Measurements from ENCODE around the gene DLK1.

- TF ChIP-seq, protein P1, sequence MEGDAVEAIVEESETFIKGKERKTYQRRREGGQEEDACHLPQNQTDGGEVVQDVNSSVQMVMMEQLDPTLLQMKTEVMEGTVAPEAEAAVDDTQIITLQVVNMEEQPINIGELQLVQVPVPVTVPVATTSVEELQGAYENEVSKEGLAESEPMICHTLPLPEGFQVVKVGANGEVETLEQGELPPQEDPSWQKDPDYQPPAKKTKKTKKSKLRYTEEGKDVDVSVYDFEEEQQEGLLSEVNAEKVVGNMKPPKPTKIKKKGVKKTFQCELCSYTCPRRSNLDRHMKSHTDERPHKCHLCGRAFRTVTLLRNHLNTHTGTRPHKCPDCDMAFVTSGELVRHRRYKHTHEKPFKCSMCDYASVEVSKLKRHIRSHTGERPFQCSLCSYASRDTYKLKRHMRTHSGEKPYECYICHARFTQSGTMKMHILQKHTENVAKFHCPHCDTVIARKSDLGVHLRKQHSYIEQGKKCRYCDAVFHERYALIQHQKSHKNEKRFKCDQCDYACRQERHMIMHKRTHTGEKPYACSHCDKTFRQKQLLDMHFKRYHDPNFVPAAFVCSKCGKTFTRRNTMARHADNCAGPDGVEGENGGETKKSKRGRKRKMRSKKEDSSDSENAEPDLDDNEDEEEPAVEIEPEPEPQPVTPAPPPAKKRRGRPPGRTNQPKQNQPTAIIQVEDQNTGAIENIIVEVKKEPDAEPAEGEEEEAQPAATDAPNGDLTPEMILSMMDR (IDR thresholded peaks at IDR 0.05 in 8 of 11, conservative IDR thresholded peaks at IDR 0.05 in 3 of 11) = no peak
- TF ChIP-seq POLR2A (IDR thresholded peaks at IDR 0.05) (no peak), POLR2AphosphoS5 (IDR thresholded peaks at IDR 0.05) (no peak)
Observed at GRCh38 chr14:100721568-100721967, 5.1 kb upstream of the DLK1 start.

All from spleen (tissue), 7 donors.